ENCODE data around the gene SPPL2B. TPM values are rescaled to one million over a fixed set of nuclear protein-coding genes. Genes with fewer than 3 reads are reported as not detected.
"Not testable (repeated sequence)": the region's sequence is repeated elsewhere in the genome, so short reads cannot be mapped to it uniquely, and the experiment has no call there.

The SPPL2B gene
- total RNA-seq, 1 experiment from 2014 or later: 26.1 TPM

GRCh38 chr19:2336528-2337328 is 8.2 kb downstream of the SPPL2B start:
- DNase-seq (ENCODE audit: low read depth): no peak

GRCh38 chr19:2337329-2337707 is 8.8 kb downstream of the SPPL2B start:
- no peak for DNase-seq (ENCODE audit: low read depth)

- no peak for DNase-seq (ENCODE audit: low read depth)
Observed at GRCh38 chr19:2338055-2338615, 9.7 kb downstream of the SPPL2B start.

GRCh38 chr19:2338751-2339643 is 10.5 kb downstream of the SPPL2B start:
- no peak for DNase-seq (ENCODE audit: low read depth)

GRCh38 chr19:2339644-2340310 is 11.3 kb downstream of the SPPL2B start:
- no peak for DNase-seq (ENCODE audit: low read depth)

GRCh38 chr19:2340496-2341243 is 12.2 kb downstream of the SPPL2B start:
- DNase-seq (ENCODE audit: low read depth): no peak

GRCh38 chr19:2341244-2341751 is 12.8 kb downstream of the SPPL2B start:
- no peak for DNase-seq (ENCODE audit: low read depth)

GRCh38 chr19:2341982-2342381 is 13.5 kb downstream of the SPPL2B start:
- DNase-seq (ENCODE audit: low read depth): no peak

GRCh38 chr19:2342656-2343288 is 14.3 kb downstream of the SPPL2B start:
- no peak for DNase-seq (ENCODE audit: low read depth)

GRCh38 chr19:2343289-2343982 is 15.0 kb downstream of the SPPL2B start:
- DNase-seq (ENCODE audit: low read depth): no peak

- no peak for DNase-seq (ENCODE audit: low read depth)
Observed at GRCh38 chr19:2344381-2344870, 15.9 kb downstream of the SPPL2B start.

- no peak for DNase-seq (ENCODE audit: low read depth)
Observed at GRCh38 chr19:2345076-2345475, 16.6 kb downstream of the SPPL2B start.

- no peak for DNase-seq (ENCODE audit: low read depth)
Observed at GRCh38 chr19:2345794-2346663, 17.5 kb downstream of the SPPL2B start.

- DNase-seq (ENCODE audit: low read depth): not testable (repeated sequence)
Observed at GRCh38 chr19:2349818-2350217, 21.3 kb downstream of the SPPL2B start.

- no peak for DNase-seq (ENCODE audit: low read depth)
Observed at GRCh38 chr19:2350656-2351055, 22.2 kb downstream of the SPPL2B start.

GRCh38 chr19:2351591-2351990 is 23.1 kb downstream of the SPPL2B start:
- DNase-seq (ENCODE audit: low read depth): no peak

GRCh38 chr19:2352121-2352520 is 23.6 kb downstream of the SPPL2B start:
- DNase-seq (ENCODE audit: low read depth): no peak

GRCh38 chr19:2353159-2353886 is 24.8 kb downstream of the SPPL2B start:
- DNase-seq (ENCODE audit: low read depth): no peak

Data from LHCN-M2 (cell line).